ENCODE measurements around the gene CLBA1. TPM values are rescaled to one million over a fixed set of nuclear protein-coding genes. Genes with fewer than 3 reads are reported as not detected.

The CLBA1 gene
- total RNA-seq, 1 donor from 2014 or later = 10.2 TPM

GRCh38 chr14:104938436-104938835 lies 47.2 kb upstream of the CLBA1 start:
- DNase-seq (ENCODE audit: low spot score in 2 of 2, unreplicated experiment in 2 of 2) = no peak
- Mint-ChIP-seq H3K9me3 (no peaks in the 10 kb centered on the region), H3K36me3 (no peaks in the 10 kb centered on the region), H3K4me1 (no peaks in the 10 kb centered on the region), H3K27ac (no peak overlapping the region), H3K27me3 (ENCODE audit: low read depth) (peaks cover 72% of the 10 kb centered on the region), H3K4me3 (no peak overlapping the region)
- TF ChIP-seq, protein P1, sequence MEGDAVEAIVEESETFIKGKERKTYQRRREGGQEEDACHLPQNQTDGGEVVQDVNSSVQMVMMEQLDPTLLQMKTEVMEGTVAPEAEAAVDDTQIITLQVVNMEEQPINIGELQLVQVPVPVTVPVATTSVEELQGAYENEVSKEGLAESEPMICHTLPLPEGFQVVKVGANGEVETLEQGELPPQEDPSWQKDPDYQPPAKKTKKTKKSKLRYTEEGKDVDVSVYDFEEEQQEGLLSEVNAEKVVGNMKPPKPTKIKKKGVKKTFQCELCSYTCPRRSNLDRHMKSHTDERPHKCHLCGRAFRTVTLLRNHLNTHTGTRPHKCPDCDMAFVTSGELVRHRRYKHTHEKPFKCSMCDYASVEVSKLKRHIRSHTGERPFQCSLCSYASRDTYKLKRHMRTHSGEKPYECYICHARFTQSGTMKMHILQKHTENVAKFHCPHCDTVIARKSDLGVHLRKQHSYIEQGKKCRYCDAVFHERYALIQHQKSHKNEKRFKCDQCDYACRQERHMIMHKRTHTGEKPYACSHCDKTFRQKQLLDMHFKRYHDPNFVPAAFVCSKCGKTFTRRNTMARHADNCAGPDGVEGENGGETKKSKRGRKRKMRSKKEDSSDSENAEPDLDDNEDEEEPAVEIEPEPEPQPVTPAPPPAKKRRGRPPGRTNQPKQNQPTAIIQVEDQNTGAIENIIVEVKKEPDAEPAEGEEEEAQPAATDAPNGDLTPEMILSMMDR (IDR thresholded peaks at IDR 0.05; ENCODE audit: unreplicated experiment) = no peak

GRCh38 chr14:104938960-104939359 lies 46.6 kb upstream of the CLBA1 start:
- no peak overlapping the region for H3K4me3 Mint-ChIP-seq
- no peaks in the 10 kb centered on the region for H3K4me1 Mint-ChIP-seq
- H3K27me3 Mint-ChIP-seq (ENCODE audit: low read depth) = peaks cover 71% of the 10 kb centered on the region
- no peak for DNase-seq (ENCODE audit: low spot score in 2 of 2, unreplicated experiment in 2 of 2)
- no peaks in the 10 kb centered on the region for H3K9me3 Mint-ChIP-seq
- no peaks in the 10 kb centered on the region for H3K36me3 Mint-ChIP-seq
- TF ChIP-seq, protein P1 (IDR thresholded peaks at IDR 0.05; ENCODE audit: unreplicated experiment) = no peak
- no peak overlapping the region for H3K27ac Mint-ChIP-seq

DNA sequence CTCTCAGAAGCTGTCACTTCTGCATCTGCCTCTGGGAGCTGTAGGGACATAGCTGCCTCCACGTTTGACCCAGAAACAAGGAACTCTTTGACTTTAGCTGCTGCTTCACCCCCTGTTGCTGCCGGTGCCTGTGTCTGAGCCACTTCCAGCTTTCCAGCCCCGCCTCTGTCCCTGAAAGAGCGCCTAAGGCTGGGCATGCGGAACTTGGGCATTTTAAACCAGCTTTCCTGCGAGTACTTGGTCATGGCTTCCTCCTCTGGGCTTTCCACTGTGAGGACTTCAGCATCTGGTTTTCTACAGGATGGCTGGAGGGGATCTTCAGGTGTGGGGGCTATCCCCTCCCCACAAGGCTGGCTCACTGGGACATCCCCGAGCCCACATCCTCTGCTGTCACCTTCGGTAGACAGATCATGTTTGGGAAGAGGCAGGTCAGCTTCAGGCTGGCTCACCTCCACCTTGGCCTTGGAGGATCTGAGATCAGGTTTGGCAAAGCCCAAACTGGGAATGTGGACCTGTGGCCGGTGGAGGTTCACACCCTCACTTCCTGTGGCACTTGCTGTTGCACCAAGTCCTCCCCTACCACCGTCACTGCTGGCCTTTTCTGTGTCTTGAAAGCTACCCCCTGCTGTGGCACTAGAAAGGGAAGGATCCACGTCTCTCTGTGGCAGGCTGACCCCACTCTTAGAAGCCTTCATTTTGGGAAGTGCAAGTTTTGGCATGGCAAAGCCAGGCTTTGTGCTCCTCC lies 45.8 kb upstream of the CLBA1 start:
- TF ChIP-seq, protein P1 (IDR thresholded peaks at IDR 0.05; ENCODE audit: unreplicated experiment) = no peak
- Mint-ChIP-seq H3K4me3 (no peak overlapping the region), H3K27me3 (ENCODE audit: low read depth) (peaks cover 62% of the 10 kb centered on the region), H3K36me3 (no peaks in the 10 kb centered on the region), H3K9me3 (no peaks in the 10 kb centered on the region), H3K27ac (no peak overlapping the region), H3K4me1 (no peaks in the 10 kb centered on the region)
- DNase-seq (ENCODE audit: low spot score in 2 of 2, unreplicated experiment in 2 of 2) = no peak

DNA sequence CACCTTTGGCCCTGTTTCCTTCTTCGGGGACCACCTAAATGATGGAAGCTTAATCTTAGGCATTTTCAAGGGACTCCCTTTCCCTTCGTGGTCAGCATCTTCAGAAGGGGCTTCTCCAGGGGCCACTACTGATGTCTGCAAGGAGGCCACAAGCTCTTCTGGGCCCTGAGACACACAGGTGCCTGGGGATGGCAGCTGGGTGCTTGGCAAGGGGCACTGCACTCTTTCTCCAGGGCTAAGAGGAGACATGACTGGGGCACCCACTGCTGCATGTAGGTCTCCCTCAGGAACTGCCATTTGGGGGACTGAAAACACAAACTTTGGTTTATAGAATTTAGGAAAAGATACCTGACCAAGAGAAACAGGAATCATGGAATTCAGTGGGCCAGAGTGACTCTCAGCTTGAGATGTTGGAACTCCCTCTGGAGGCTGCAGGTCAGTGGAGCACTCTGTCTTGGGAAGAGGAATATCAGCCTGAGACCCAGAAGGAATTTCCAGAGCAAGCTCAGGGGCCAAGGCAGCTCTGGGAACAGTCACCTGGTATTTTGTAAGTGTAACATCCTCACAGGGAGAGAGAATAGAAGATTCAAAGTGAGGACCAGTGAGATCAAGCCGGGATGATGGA lies 45.0 kb upstream of the CLBA1 start:
- H3K27me3 Mint-ChIP-seq (ENCODE audit: low read depth) = peaks cover 54% of the 10 kb centered on the region
- no peak for DNase-seq (ENCODE audit: low spot score in 2 of 2, unreplicated experiment in 2 of 2)
- no peaks in the 10 kb centered on the region for H3K4me1 Mint-ChIP-seq
- TF ChIP-seq, protein P1 (IDR thresholded peaks at IDR 0.05; ENCODE audit: unreplicated experiment) = no peak
- H3K4me3 Mint-ChIP-seq = no peak overlapping the region
- H3K9me3 Mint-ChIP-seq = no peaks in the 10 kb centered on the region
- H3K36me3 Mint-ChIP-seq = no peaks in the 10 kb centered on the region
- H3K27ac Mint-ChIP-seq = no peak overlapping the region

DNA sequence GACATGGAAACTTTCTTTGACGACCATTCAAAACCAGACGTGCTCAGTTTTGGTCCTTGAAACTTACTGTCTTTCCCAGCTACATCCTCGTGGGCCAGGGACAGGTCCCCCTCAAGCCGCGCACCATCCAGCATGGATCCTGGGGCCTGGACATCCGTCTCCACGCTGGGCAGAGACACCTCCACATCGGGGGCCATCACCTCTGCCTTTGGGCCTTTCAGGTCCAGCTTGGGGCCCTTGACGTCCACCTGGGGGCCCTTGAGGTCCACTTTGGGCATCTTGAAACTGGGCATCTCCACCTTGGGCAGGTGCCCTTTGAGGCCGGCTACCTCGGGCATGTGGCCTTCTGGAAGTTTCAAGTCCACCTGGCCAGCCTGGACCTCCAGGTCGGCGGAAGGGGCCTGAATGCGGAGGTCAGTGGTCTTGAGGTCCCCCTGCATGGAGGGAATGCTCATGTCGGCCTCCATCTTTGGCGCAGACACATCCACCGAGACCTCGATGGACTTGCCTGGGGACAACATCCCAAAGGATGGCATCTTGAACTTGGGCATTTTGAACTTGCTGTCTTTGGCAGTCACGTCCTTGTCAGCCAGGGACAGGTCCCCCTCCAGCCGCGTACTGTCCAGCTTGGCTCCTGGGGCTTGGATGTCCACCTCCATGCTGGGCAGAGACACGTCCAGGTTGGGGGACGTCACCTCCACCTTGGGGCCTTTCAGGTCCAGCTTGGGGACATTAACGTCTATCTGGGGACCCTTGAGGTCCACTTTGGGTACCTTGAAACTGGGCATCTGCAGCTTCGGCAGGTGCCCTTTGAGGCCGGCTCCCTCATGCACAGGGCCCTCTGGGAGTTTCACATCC lies 43.9 kb upstream of the CLBA1 start:
- Mint-ChIP-seq H3K4me1 (no peaks in the 10 kb centered on the region), H3K27ac (no peak overlapping the region), H3K36me3 (no peaks in the 10 kb centered on the region), H3K4me3 (no peak overlapping the region), H3K27me3 (ENCODE audit: low read depth) (peaks cover 43% of the 10 kb centered on the region), H3K9me3 (no peaks in the 10 kb centered on the region)
- DNase-seq (ENCODE audit: low spot score in 2 of 2, unreplicated experiment in 2 of 2) = no peak
- TF ChIP-seq, protein P1 (IDR thresholded peaks at IDR 0.05; ENCODE audit: unreplicated experiment) = no peak

All from mesothelial cell of epicardium (in vitro differentiated cells).